ENCODE measurements around the gene PRSS57. TPM values are rescaled to one million over a fixed set of nuclear protein-coding genes. Genes with fewer than 3 reads are reported as not detected.
A peak's percentile ranks its signal among the peaks of the same experiment; 100 is the strongest.

Gene PRSS57
- total and polyA plus RNA-seq, 2 donors (not counting 1 experiment from before 2014, with no cell fraction given) = not detected

- Histone ChIP-seq H3K36me3 (replicated peaks in 1 of 2; ENCODE audit: control extremely low read depth in 1 of 2, control insufficient read depth in 1 of 2, extremely low read depth in 1 of 2, insufficient read depth in 2 of 2, low read length in 1 of 2) (peaks cover 0 to under 1% of the 10 kb centered on the region in 2 experiments), H3K4me2 (replicated peaks; ENCODE audit: low read depth, low read length, poor library complexity, severe bottlenecking) (peak within 1 kb of the TSS; percentile 79), H3K4me3 (ENCODE audit: control extremely low read depth in 1 of 5, extremely low read depth in 1 of 5, insufficient read depth in 1 of 5, low read depth in 2 of 5, low read length in 4 of 5) (peak within 1 kb of the TSS in 4 of 5 experiments; percentile 21 to 57 (median 40)), H3K27me3 (replicated peaks in 1 of 4; ENCODE audit: control extremely low read depth in 1 of 4, control insufficient read depth in 3 of 4, insufficient read depth in 4 of 4, low read length in 3 of 4) (peaks cover 0 to 2% (median 0%) of the 10 kb centered on the region in 4 experiments), H3K9ac (ENCODE audit: low read length) (peak within 1 kb of the TSS; percentile 53), H3K27ac (ENCODE audit: low read length in 2 of 2) (no peak within 1 kb of the TSS), H3K9me3 (ENCODE audit: control extremely low read depth in 1 of 3, control insufficient read depth in 2 of 3, insufficient read depth in 1 of 3, low read length in 2 of 3) (peaks cover 0 to 6% (median 0%) of the 10 kb centered on the region in 3 donors), H3K79me2 (ENCODE audit: control insufficient read depth, insufficient read depth, low read length) (peaks cover 4% of the 10 kb centered on the region), H3K4me1 (ENCODE audit: control insufficient read depth in 2 of 2, insufficient read depth in 2 of 2, low read length in 2 of 2) (peaks cover 12 to 39% of the 10 kb centered on the region in 2 donors), H2AFZ (ENCODE audit: insufficient read depth, low read depth, low read length, poor library complexity, severe bottlenecking) (peak within 1 kb of the TSS; percentile 60), H4K20me1 (ENCODE audit: control insufficient read depth, insufficient read depth, low read length, poor library complexity, severe bottlenecking) (peaks cover 17% of the 10 kb centered on the region)
- peaks cover 22% of the 10 kb centered on the region for H3K4me1 Mint-ChIP-seq
- CTCF ChIA-PET = no interaction called here
- H3K9me3 Mint-ChIP-seq (ENCODE audit: insufficient read depth) = no peaks in the 10 kb centered on the region
- peak within 1 kb of the TSS; percentile 90 for H3K4me3 Mint-ChIP-seq
- 7% methylated on average over 98 of the region's 109 CpGs for WGBS (ENCODE audit: insufficient coverage)
- POLR2A ChIA-PET = no interaction called here
- peak within 1 kb of the TSS; percentile 95 for H3K27ac Mint-ChIP-seq
- ATAC-seq (ENCODE audit: low read depth) (peak; percentile 91), DNase-seq (peak; percentile 92)
- no peaks in the 10 kb centered on the region for H3K27me3 Mint-ChIP-seq
- TF ChIP-seq EZH2 (IDR thresholded peaks at IDR 0.05; ENCODE audit: borderline replicate concordance, insufficient read depth, low read depth, low read length, poor library complexity, severe bottlenecking) = no peak
- no peak for TF ChIP-seq CTCF (IDR thresholded peaks at IDR 0.05)
- intact Hi-C loops (cut with micrococcal nuclease) = loop anchor here (1.0 kb wide), 1 partner anchor 24 kb away; the partner anchor contains the start of gene RNF126
These were observed 55.7 kb downstream of the PRSS57 start, which contains the start of gene FGF22 for GRCh38 chr19:639253-640160. Gene FGF22, plus strand, starts transcription at chr19:639879. Its CDS starts 47 bp downstream, at chr19:639926.

- Histone ChIP-seq H3K4me1 (ENCODE audit: control insufficient read depth in 2 of 2, insufficient read depth in 2 of 2, low read length in 2 of 2) (peaks cover 16 to 45% of the 10 kb centered on the region in 2 donors), H3K9me3 (ENCODE audit: control extremely low read depth in 1 of 3, control insufficient read depth in 2 of 3, insufficient read depth in 1 of 3, low read length in 2 of 3) (peaks cover 0 to 6% (median 0%) of the 10 kb centered on the region in 3 donors), H3K27me3 (replicated peaks in 1 of 4; ENCODE audit: control extremely low read depth in 1 of 4, control insufficient read depth in 3 of 4, insufficient read depth in 4 of 4, low read length in 3 of 4) (peaks cover 0 to 2% (median 0%) of the 10 kb centered on the region in 4 experiments), H2AFZ (ENCODE audit: insufficient read depth, low read depth, low read length, poor library complexity, severe bottlenecking) (peak overlapping the region; percentile 48), H3K36me3 (replicated peaks in 1 of 2; ENCODE audit: control extremely low read depth in 1 of 2, control insufficient read depth in 1 of 2, extremely low read depth in 1 of 2, insufficient read depth in 2 of 2, low read length in 1 of 2) (no peaks in the 10 kb centered on the region), H3K9ac (ENCODE audit: low read length) (peak overlapping the region; percentile 50), H3K4me2 (replicated peaks; ENCODE audit: low read depth, low read length, poor library complexity, severe bottlenecking) (peak overlapping the region; percentile 79), H3K27ac (ENCODE audit: low read length in 2 of 2) (no peak overlapping the region), H4K20me1 (ENCODE audit: control insufficient read depth, insufficient read depth, low read length, poor library complexity, severe bottlenecking) (peaks cover 16% of the 10 kb centered on the region), H3K4me3 (ENCODE audit: control extremely low read depth in 1 of 5, extremely low read depth in 1 of 5, insufficient read depth in 1 of 5, low read depth in 2 of 5, low read length in 4 of 5) (peak overlapping the region in 3 of 5 experiments; percentile 33 to 57 (median 48)), H3K79me2 (ENCODE audit: control insufficient read depth, insufficient read depth, low read length) (peaks cover 11% of the 10 kb centered on the region)
- Mint-ChIP-seq H3K9me3 (ENCODE audit: insufficient read depth) (no peaks in the 10 kb centered on the region), H3K4me1 (peaks cover 19% of the 10 kb centered on the region), H3K27me3 (no peaks in the 10 kb centered on the region), H3K27ac (no peak overlapping the region), H3K4me3 (peak overlapping the region; percentile 90)
- ATAC-seq (ENCODE audit: low read depth) (no peak), DNase-seq (no peak)
- intact Hi-C loops (cut with micrococcal nuclease) = loop anchor here (1.0 kb wide), 1 partner anchor 24 kb away; the partner anchor contains the start of gene RNF126
- TF ChIP-seq CTCF (IDR thresholded peaks at IDR 0.05) = no peak
- no peak for TF ChIP-seq EZH2 (IDR thresholded peaks at IDR 0.05; ENCODE audit: borderline replicate concordance, insufficient read depth, low read depth, low read length, poor library complexity, severe bottlenecking)
- CTCF ChIA-PET = no interaction called here
- WGBS (ENCODE audit: insufficient coverage) = 70% methylated on average over 13 of the region's 17 CpGs
- POLR2A ChIA-PET = no interaction called here
These were observed 56.4 kb downstream of the PRSS57 start for GRCh38 chr19:638906-639252.

All from B cell (primary cell).